PC-9 (cell line): ENCODE results near the gene GPS1. TPM values are rescaled to one million over a fixed set of nuclear protein-coding genes. Genes with fewer than 3 reads are reported as not detected.
A peak's percentile ranks its signal among the peaks of the same experiment; 100 is the strongest.

ENCODE experiments used
- BruUV-seq: library from RNA; stranded (reverse); fragments of 400-500 nt; replicated peaks from 2 replicates; lab custom pipeline; 2021; lab: Mats Ljungman, UMichigan
- CTCF ChIA-PET: fragments of 300-600 bp; sonication (Branson Sonifier 250); formaldehyde crosslinking; loops from one replicate; lab custom pipeline; 2022; ENCODE audit warnings: antibody characterized with exemption; lab: Charles Lee
- POLR2A ChIA-PET: fragments of 300-600 bp; sonication (Branson Sonifier 250); formaldehyde crosslinking; loops from one replicate; lab custom pipeline; 2022; ENCODE audit warnings: antibody characterized with exemption; ENCODE audit not compliant: unreplicated experiment; lab: Charles Lee
- DNase-seq, 2 experiments: peaks; one replicate each; pipeline versions ENCODE4 v3.0.0 to v3.0.0-alpha.2; 2015 to 2022; ENCODE audit warnings: mixed read lengths in 1 of 2
- H2AFZ ChIP-seq: fragments of 200-600 bp; sonication (generic); 2 replicates; pipeline ENCODE4 v1.8.1; 2017; ENCODE audit warnings: antibody characterized with exemption
- H3F3A ChIP-seq: fragments of 200-600 bp; sonication (generic); 2 replicates; pipeline ENCODE4 v1.8.1; 2017; ENCODE audit warnings: antibody characterized with exemption, mild to moderate bottlenecking, low read depth; ENCODE audit not compliant: insufficient read depth
- H3K27ac ChIP-seq: fragments of 200-600 bp; sonication (generic); 2 replicates; pipeline ENCODE4 v1.6.1; 2016; ENCODE audit warnings: mixed run types
- H3K27me3 ChIP-seq: fragments of 200-600 bp; sonication (generic); 2 replicates; pipeline ENCODE4 v1.6.1; 2016; ENCODE audit warnings: low read depth, mixed run types; ENCODE audit not compliant: insufficient read depth
- H3K36me3 ChIP-seq: fragments of 200-600 bp; sonication (generic); 2 replicates; pipeline ENCODE4 v1.6.1; 2016; ENCODE audit warnings: low read depth, mixed run types
- H3K4me1 ChIP-seq: fragments of 200-600 bp; sonication (generic); replicated peaks from 2 replicates; pipeline ENCODE4 v1.6.1; 2016; ENCODE audit warnings: mixed run types; ENCODE audit not compliant: insufficient read depth
- H3K4me2 ChIP-seq: fragments of 200-600 bp; sonication (generic); 2 replicates; pipeline ENCODE4 v1.6.1; 2017; ENCODE audit warnings: mixed run types
- H3K4me3 ChIP-seq: fragments of 200-600 bp; sonication (generic); 2 replicates; pipeline ENCODE4 v1.6.1; 2016; ENCODE audit warnings: mixed run types
- H3K79me2 ChIP-seq: fragments of 200-600 bp; sonication (generic); 2 replicates; pipeline ENCODE4 v1.6.1; 2017; ENCODE audit warnings: low read depth, mixed run types
- H3K9me2 ChIP-seq: fragments of 200-600 bp; sonication (generic); 2 replicates; pipeline ENCODE4 v1.8.1; 2017; ENCODE audit warnings: mild to moderate bottlenecking; ENCODE audit not compliant: insufficient read depth
- H3K9me3 ChIP-seq: fragments of 200-600 bp; sonication (generic); 2 replicates; pipeline ENCODE4 v1.8.1; 2016; ENCODE audit warnings: low read depth; ENCODE audit not compliant: insufficient read depth
- H4K20me1 ChIP-seq: fragments of 200-600 bp; sonication (generic); 2 replicates; pipeline ENCODE4 v1.8.1; 2017; ENCODE audit not compliant: insufficient read depth
- CTCF ChIP-seq: fragments of 200-600 bp; sonication (generic); conservative IDR thresholded peaks from 2 replicates; pipeline ENCODE4 v1.6.1; 2017; ENCODE audit warnings: mixed run types, antibody characterized with exemption, mild to moderate bottlenecking, moderate library complexity
- EZH2 ChIP-seq: fragments of 200-600 bp; sonication (generic); IDR thresholded peaks from 2 replicates; pipeline ENCODE4 v1.8.0; 2017; ENCODE audit warnings: antibody characterized with exemption, low read depth
- intact Hi-C: fragments of 100-400 bp; cut with micrococcal nuclease; formaldehyde crosslinking; loops from one replicate; pipeline ENCODE4 v1.10.0; 2022; ENCODE audit not compliant: unreplicated experiment
- total RNA-seq: library from RNA; stranded (reverse); gene quantifications from 2 replicates; pipeline ENCODE4 v1.2.3, GENCODE V29; 2021

GPS1 gene
- total RNA-seq, 1 experiment from 2014 or later: 121 TPM

DNA sequence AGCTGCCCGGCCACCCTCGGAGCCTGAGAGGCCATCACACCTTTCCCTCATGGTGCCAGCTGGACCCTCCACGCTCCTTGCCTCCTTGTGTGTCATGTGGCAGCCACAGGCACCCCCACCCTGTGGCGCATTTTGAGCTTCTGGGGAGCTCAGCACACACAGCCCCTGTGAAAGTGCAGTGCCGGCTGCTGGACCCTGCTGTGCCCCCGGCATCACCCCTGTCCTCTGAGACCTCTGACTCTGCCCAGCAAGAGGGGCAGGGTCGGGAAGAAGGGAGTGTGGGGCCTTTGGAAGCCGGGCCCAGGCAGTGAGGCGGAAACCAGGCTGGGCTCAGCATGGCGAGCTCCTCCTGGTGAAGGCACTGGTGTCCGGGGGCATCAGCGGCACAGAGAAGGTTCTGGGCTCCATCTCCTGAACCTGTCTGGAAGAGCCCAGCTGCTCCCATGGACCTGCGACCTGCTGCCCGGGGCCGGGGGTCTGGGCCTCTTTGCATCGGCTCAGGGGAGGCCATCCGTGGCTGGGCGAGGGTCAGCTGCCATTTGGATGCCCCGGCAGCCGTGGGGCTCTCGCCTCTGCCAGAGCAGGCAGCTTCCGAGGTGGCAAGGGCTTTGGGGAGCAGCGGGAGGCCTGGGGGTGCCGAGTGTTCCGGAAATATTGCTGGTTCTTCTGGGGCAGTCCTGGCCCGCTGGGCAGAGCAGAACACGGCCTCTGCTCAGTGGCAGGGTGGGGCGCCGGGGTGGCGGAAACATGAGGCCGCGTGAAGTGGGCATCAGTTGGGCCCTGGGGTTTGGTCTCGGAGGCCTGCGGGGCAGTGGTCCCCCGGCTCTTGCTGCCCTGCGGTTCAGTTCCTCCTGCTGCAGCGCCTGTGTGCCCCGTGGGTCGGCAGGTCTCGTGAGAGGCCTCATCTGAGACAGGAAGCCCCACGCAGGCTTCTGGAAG is 46.9 kb upstream of the GPS1 start:
- no peak for DNase-seq
- H3K9me3 ChIP-seq: no peaks in the 10 kb centered on the region
- H3K4me2 ChIP-seq: 0 out of 2 replicates have a peak overlapping the region, but pooled peaks have one; percentile 46
- H3K27ac ChIP-seq: no peak overlapping the region
- intact Hi-C loops: loop anchor here (5.0 kb wide), 1 partner anchor 37 kb away; no protein-coding TSS in a partner anchor
- no peaks in the 10 kb centered on the region for H3K36me3 ChIP-seq
- H3K4me1 ChIP-seq: peaks cover 22% of the 10 kb centered on the region
- no peaks in the 10 kb centered on the region for H3K27me3 ChIP-seq
- H3K79me2 ChIP-seq: no peaks in the 10 kb centered on the region
- no peaks in the 10 kb centered on the region for H4K20me1 ChIP-seq
- CTCF ChIA-PET: interaction anchor here (0.8 kb wide), 1 partner anchor 14 kb away, joined by 3 read pairs; no protein-coding TSS in a partner anchor
- H3K9me2 ChIP-seq: no peaks in the 10 kb centered on the region
- POLR2A ChIA-PET: no interaction called here
- no peak overlapping the region for H2AFZ ChIP-seq
- H3K4me3 ChIP-seq: no peak overlapping the region
- peaks cover 10% of the 10 kb centered on the region; the same call in 1 of the 2 replicates for H3F3A ChIP-seq
- TF ChIP-seq CTCF (no peak), EZH2 (no peak)
- BruUV-seq: no TSS peak

DNA sequence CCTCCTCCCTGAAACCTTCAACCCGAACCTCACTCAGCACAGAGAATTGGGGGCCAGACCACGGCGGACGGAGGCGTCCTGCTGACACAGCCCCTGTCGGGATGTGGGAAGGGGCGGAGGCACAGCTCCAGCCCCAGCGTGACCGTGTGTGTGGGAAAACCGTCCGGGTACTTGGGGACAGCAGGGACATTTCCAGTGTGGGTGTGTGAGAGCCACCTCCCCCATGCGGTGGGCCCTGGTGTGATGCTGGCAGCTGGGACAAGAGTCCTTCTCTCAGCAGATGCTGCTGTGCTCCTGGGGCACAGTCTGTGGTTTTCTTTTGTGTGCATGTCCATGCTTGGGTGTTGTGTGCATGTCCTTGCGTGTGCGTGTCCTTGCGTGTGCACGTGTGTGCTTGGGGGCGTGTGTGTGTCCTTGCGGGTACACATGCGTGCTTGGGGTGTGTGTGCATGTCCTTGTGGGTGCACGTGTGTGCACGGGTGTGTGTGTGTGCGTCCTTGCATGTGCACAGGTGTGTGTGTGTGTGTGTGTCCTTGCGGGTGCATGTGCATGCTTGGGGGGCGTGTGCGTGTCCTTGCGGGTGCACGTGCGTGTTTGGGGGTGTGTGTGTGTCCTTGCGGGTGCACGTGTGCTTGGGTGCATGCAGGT is 45.9 kb upstream of the GPS1 start:
- no peaks in the 10 kb centered on the region for H3K9me3 ChIP-seq
- peaks cover 10% of the 10 kb centered on the region; the same call in 1 of the 2 replicates for H3F3A ChIP-seq
- no TSS peak for BruUV-seq
- no peaks in the 10 kb centered on the region for H3K27me3 ChIP-seq
- H2AFZ ChIP-seq: no peak overlapping the region
- ChIA-PET POLR2A (no interaction called here), CTCF (no interaction called here)
- TF ChIP-seq CTCF: no peak
- TF ChIP-seq EZH2: no peak
- no peaks in the 10 kb centered on the region for H3K79me2 ChIP-seq
- H3K36me3 ChIP-seq: no peaks in the 10 kb centered on the region
- H3K4me3 ChIP-seq: no peak overlapping the region
- no peak overlapping the region for H3K27ac ChIP-seq
- peaks cover 22% of the 10 kb centered on the region for H3K4me1 ChIP-seq
- H3K4me2 ChIP-seq: no peak overlapping the region
- no peaks in the 10 kb centered on the region for H4K20me1 ChIP-seq
- no peak for DNase-seq
- intact Hi-C loops: no loop called here
- H3K9me2 ChIP-seq: no peaks in the 10 kb centered on the region

GRCh38 chr17:82006468-82007227 is 45.0 kb upstream of the GPS1 start:
- no TSS peak for BruUV-seq
- Histone ChIP-seq H3K9me3 (no peaks in the 10 kb centered on the region), H3K79me2 (no peaks in the 10 kb centered on the region), H3F3A (peaks cover 10% of the 10 kb centered on the region; the same call in 1 of the 2 replicates), H4K20me1 (no peaks in the 10 kb centered on the region), H2AFZ (no peak overlapping the region), H3K4me3 (no peak overlapping the region), H3K4me1 (peaks cover 22% of the 10 kb centered on the region), H3K9me2 (no peaks in the 10 kb centered on the region), H3K4me2 (no peak overlapping the region), H3K27ac (no peak overlapping the region), H3K27me3 (no peaks in the 10 kb centered on the region), H3K36me3 (no peaks in the 10 kb centered on the region)
- CTCF ChIA-PET: no interaction called here
- TF ChIP-seq CTCF: no peak
- TF ChIP-seq EZH2: no peak
- DNase-seq: no peak
- intact Hi-C loops: no loop called here
- POLR2A ChIA-PET: interaction anchor here (0.6 kb wide), 1 partner anchor 131 kb away, joined by 3 read pairs; no protein-coding TSS in a partner anchor
